ENCODE results near the gene NPC1L1. TPM values are rescaled to one million over a fixed set of nuclear protein-coding genes. Genes with fewer than 3 reads are reported as not detected.

Gene NPC1L1
- total RNA-seq, 1 experiment from 2014 or later = 6.5 TPM

DNA sequence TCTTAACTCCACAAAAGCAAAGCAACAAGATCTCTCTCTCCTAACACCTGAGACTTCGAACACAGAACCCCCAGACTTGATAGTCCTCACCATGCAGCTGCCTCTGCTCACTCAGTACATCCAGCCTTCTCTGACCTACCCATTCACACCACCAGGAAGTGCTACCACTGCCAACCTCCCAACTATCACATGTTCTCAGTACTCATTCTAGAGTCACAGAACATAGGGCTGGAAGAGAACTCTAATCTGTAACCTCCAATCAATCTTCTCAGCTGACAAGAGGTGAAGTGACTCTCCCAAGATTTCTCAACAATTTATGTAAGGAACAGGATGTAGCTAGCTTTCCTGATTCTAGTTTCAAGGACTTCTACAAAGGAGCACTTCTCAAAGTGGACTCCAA is 54.4 kb downstream of the NPC1L1 start:
- peaks cover 21% of the 10 kb centered on the region for H3K9me3 Mint-ChIP-seq (ENCODE audit: unreplicated experiment)
- H3K4me3 Mint-ChIP-seq (ENCODE audit: unreplicated experiment) = no peak overlapping the region
- intact Hi-C loops (cut with micrococcal nuclease; ENCODE audit: unreplicated experiment) = no loop called here
- TF ChIP-seq, protein P1, sequence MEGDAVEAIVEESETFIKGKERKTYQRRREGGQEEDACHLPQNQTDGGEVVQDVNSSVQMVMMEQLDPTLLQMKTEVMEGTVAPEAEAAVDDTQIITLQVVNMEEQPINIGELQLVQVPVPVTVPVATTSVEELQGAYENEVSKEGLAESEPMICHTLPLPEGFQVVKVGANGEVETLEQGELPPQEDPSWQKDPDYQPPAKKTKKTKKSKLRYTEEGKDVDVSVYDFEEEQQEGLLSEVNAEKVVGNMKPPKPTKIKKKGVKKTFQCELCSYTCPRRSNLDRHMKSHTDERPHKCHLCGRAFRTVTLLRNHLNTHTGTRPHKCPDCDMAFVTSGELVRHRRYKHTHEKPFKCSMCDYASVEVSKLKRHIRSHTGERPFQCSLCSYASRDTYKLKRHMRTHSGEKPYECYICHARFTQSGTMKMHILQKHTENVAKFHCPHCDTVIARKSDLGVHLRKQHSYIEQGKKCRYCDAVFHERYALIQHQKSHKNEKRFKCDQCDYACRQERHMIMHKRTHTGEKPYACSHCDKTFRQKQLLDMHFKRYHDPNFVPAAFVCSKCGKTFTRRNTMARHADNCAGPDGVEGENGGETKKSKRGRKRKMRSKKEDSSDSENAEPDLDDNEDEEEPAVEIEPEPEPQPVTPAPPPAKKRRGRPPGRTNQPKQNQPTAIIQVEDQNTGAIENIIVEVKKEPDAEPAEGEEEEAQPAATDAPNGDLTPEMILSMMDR (IDR thresholded peaks at IDR 0.05; ENCODE audit: insufficient read depth in 1 of 2, low read depth in 1 of 2, low read length in 1 of 2, severe bottlenecking in 1 of 2, unreplicated experiment in 1 of 2) = no peak
- H3K4me1 Mint-ChIP-seq (ENCODE audit: low read depth, unreplicated experiment) = peaks cover 24% of the 10 kb centered on the region
- ChIA-PET CTCF (no interaction called here), POLR2A (interaction anchor here (0.6 kb wide), 2 partner anchors 48 to 347 kb away, joined by 3 to 4 read pairs; no protein-coding TSS in a partner anchor)
- Histone ChIP-seq H3K27me3 (replicated peaks; ENCODE audit: control insufficient read depth, insufficient read depth, low read length) (no peaks in the 10 kb centered on the region), H3K9me3 (no peaks in the 10 kb centered on the region; the same call in 1 of the 2 replicates), H3K4me1 (peaks cover 10% of the 10 kb centered on the region; the same call in 1 of the 2 replicates), H3K4me3 (ENCODE audit: low read depth, low read length) (no peak overlapping the region), H3K36me3 (ENCODE audit: control insufficient read depth, insufficient read depth, low read length) (peaks cover 7% of the 10 kb centered on the region)
- DNase-seq = no peak
- peaks cover 45% of the 10 kb centered on the region for H3K36me3 Mint-ChIP-seq (ENCODE audit: insufficient read depth, unreplicated experiment)
- no peaks in the 10 kb centered on the region for H3K27me3 Mint-ChIP-seq (ENCODE audit: insufficient read depth, unreplicated experiment)
- BruUV-seq (replicated peaks) = no TSS peak
- H3K27ac Mint-ChIP-seq (ENCODE audit: unreplicated experiment) = no peak overlapping the region

DNA sequence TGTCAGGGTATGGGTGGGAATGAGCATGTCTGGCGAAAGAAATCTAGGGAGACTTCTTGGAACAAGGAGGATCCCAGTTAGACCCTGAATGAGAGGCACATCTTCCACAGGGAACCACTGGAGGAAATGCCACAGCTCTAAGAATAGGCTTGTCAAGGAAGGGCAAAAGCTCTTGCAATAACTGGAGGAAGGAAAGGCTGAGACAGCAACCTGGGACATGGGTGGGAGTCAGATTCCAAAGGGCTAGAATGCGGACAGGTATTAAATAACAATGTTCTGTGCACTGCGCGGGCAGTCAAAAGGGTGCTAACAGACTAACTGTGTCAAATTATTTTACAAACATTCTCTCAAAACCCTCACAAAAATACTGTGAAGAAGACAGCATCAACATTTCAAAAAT is 55.1 kb downstream of the NPC1L1 start:
- peaks cover 7% of the 10 kb centered on the region for H3K36me3 ChIP-seq (ENCODE audit: control insufficient read depth, insufficient read depth, low read length)
- H3K4me1 Mint-ChIP-seq (ENCODE audit: low read depth, unreplicated experiment) = peaks cover 24% of the 10 kb centered on the region
- TF ChIP-seq, protein P1 (IDR thresholded peaks at IDR 0.05; ENCODE audit: insufficient read depth in 1 of 2, low read depth in 1 of 2, low read length in 1 of 2, severe bottlenecking in 1 of 2, unreplicated experiment in 1 of 2) = no peak
- no peak for DNase-seq
- no TSS peak for BruUV-seq (replicated peaks)
- no peaks in the 10 kb centered on the region for H3K27me3 Mint-ChIP-seq (ENCODE audit: insufficient read depth, unreplicated experiment)
- intact Hi-C loops (cut with micrococcal nuclease; ENCODE audit: unreplicated experiment) = no loop called here
- H3K27ac Mint-ChIP-seq (ENCODE audit: unreplicated experiment) = no peak overlapping the region
- no peak overlapping the region for H3K4me3 Mint-ChIP-seq (ENCODE audit: unreplicated experiment)
- H3K4me3 ChIP-seq (ENCODE audit: low read depth, low read length) = no peak overlapping the region
- ChIA-PET POLR2A (no interaction called here), CTCF (no interaction called here)
- peaks cover 21% of the 10 kb centered on the region for H3K9me3 Mint-ChIP-seq (ENCODE audit: unreplicated experiment)
- peaks cover 51% of the 10 kb centered on the region for H3K36me3 Mint-ChIP-seq (ENCODE audit: insufficient read depth, unreplicated experiment)
- H3K27me3 ChIP-seq (replicated peaks; ENCODE audit: control insufficient read depth, insufficient read depth, low read length) = no peaks in the 10 kb centered on the region
- H3K4me1 ChIP-seq = peaks cover 10% of the 10 kb centered on the region; the same call in 1 of the 2 replicates
- no peaks in the 10 kb centered on the region; the same call in 1 of the 2 replicates for H3K9me3 ChIP-seq

DNA sequence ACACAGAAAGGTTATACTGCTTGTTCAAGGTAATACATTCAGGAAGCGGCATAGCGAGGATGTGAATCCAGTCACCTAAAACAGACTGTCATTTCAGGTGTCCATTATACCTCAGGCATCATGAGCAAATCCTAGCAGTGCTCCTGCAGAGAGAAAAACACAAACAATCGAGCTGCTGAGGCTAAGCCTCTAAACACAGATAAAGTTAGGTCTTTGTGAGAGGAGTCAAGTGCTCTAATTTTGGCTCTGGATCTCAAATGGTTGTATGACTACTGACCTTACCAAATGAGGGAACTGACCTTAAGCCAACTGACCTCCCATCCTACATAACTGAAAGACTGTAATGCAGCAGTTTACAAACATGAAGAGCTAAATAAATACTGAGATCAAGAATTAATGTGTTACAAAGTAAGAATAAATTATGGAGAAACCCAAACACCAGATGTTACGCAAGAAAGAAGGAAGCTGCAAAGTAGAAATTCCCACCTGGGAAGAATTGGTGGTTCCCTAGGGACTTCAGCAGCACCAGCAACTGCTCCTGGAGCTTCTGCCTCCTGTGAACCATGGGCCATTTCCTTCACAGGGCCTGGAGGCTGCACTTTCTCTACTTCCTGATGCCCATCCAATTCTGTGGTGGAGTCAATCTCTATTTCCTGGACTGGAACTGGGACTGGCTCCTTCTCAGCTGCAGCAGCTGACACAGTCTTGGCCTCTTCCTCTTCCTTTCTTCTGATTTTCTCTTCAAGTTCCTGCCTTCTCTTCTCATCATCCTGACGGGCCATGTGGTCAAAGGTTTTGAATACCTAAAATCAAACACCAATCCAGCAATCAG is 56.4 kb downstream of the NPC1L1 start:
- H3K27ac Mint-ChIP-seq (ENCODE audit: unreplicated experiment) = no peak overlapping the region
- no peaks in the 10 kb centered on the region for H3K27me3 Mint-ChIP-seq (ENCODE audit: insufficient read depth, unreplicated experiment)
- no peak overlapping the region for H3K4me3 ChIP-seq (ENCODE audit: low read depth, low read length)
- no peaks in the 10 kb centered on the region for H3K27me3 ChIP-seq (replicated peaks; ENCODE audit: control insufficient read depth, insufficient read depth, low read length)
- BruUV-seq (replicated peaks) = no TSS peak
- H3K4me3 Mint-ChIP-seq (ENCODE audit: unreplicated experiment) = no peak overlapping the region
- no peaks in the 10 kb centered on the region; the same call in 1 of the 2 replicates for H3K9me3 ChIP-seq
- POLR2A ChIA-PET = no interaction called here
- peaks cover 22% of the 10 kb centered on the region for H3K4me1 Mint-ChIP-seq (ENCODE audit: low read depth, unreplicated experiment)
- peaks cover 53% of the 10 kb centered on the region for H3K36me3 Mint-ChIP-seq (ENCODE audit: insufficient read depth, unreplicated experiment)
- H3K36me3 ChIP-seq (ENCODE audit: control insufficient read depth, insufficient read depth, low read length) = peaks cover 7% of the 10 kb centered on the region
- DNase-seq = no peak
- TF ChIP-seq, protein P1 (IDR thresholded peaks at IDR 0.05; ENCODE audit: insufficient read depth in 1 of 2, low read depth in 1 of 2, low read length in 1 of 2, severe bottlenecking in 1 of 2, unreplicated experiment in 1 of 2) = no peak
- peaks cover 10% of the 10 kb centered on the region; the same call in 1 of the 2 replicates for H3K4me1 ChIP-seq
- CTCF ChIA-PET = no interaction called here
- peaks cover 21% of the 10 kb centered on the region for H3K9me3 Mint-ChIP-seq (ENCODE audit: unreplicated experiment)
- intact Hi-C loops (cut with micrococcal nuclease; ENCODE audit: unreplicated experiment) = no loop called here

All from Caco-2 (cell line).